ENCODE data around the gene DSE.

DNA sequence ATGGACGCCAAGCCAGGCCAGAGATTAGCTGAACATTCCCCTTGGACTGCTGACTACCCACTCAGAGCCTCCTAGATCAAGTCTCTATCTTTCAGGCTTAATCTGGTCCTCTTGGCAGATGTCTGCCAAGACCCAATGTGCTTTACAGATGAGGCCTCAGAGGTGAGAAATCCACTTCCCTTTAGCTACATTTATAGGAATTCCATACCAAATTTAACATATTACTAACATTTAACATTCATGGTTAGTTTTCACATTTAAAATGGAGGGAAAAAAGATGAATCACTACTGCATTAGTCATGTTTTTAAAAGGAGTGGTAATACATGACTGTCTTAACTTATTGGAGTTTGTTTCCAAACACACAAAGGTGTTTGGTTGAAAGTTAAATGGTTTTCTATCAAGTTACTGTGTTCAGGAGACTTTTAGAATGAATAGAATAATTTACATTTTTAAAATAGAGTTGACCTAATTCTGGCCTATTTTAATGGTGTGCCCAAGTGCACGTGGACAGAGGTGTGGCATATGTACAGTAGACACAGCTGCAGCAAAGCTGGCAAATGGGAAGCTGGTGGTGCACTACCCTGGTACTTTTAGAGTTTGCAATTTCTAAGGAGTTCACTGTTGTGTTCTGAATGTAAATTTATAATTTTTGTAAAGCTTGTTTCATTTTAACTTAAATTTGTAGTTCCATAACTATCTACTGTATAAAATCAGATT is 48.5 kb downstream of the DSE start:
- TF ChIP-seq, protein P1, sequence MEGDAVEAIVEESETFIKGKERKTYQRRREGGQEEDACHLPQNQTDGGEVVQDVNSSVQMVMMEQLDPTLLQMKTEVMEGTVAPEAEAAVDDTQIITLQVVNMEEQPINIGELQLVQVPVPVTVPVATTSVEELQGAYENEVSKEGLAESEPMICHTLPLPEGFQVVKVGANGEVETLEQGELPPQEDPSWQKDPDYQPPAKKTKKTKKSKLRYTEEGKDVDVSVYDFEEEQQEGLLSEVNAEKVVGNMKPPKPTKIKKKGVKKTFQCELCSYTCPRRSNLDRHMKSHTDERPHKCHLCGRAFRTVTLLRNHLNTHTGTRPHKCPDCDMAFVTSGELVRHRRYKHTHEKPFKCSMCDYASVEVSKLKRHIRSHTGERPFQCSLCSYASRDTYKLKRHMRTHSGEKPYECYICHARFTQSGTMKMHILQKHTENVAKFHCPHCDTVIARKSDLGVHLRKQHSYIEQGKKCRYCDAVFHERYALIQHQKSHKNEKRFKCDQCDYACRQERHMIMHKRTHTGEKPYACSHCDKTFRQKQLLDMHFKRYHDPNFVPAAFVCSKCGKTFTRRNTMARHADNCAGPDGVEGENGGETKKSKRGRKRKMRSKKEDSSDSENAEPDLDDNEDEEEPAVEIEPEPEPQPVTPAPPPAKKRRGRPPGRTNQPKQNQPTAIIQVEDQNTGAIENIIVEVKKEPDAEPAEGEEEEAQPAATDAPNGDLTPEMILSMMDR (IDR thresholded peaks at IDR 0.05): no peak
- TF ChIP-seq POLR2A (IDR thresholded peaks at IDR 0.05): no peak
